CD14-positive monocyte (primary cell): Measurements from ENCODE around the gene ASMTL. TPM values are rescaled to one million over a fixed set of nuclear protein-coding genes. Genes with fewer than 3 reads are reported as not detected.

ENCODE experiments used
- DNase-seq, 3 donors: peaks; one replicate each; pipeline ENCODE4 v3.0.0-alpha.2; 2011 to 2022
- H2AFZ ChIP-seq: 2 replicates; pipeline ENCODE4 v1.6.0; 2012; ENCODE audit warnings: mild to moderate bottlenecking, low read depth, low read length, inconsistent platforms; ENCODE audit not compliant: insufficient read depth, poor library complexity, severe bottlenecking
- H3K27ac ChIP-seq, 2 donors: 1 replicate in 1 of 2; 2 replicates in 1 of 2; pipeline ENCODE4 v1.5.1; 2012 to 2013; ENCODE audit warnings: low read length in 2 of 2, control low read depth in 1 of 2, inconsistent platforms in 1 of 2, low read depth in 1 of 2, mild to moderate bottlenecking in 1 of 2
- H3K27me3 ChIP-seq, 2 donors: one replicate each; pipeline versions ENCODE4 v1.6.0 to v1.6.1; 2011 to 2013; ENCODE audit warnings: low read length in 2 of 2; ENCODE audit not compliant: control insufficient read depth in 2 of 2, insufficient read depth in 2 of 2
- H3K36me3 ChIP-seq, 2 donors: replicated peaks in 1 of 2; 1 replicate in 1 of 2; 2 replicates in 1 of 2; pipeline versions ENCODE4 v1.5.1 to v1.6.1; 2012 to 2013; ENCODE audit warnings: low read length in 2 of 2, control low read depth in 1 of 2, inconsistent platforms in 1 of 2, mild to moderate bottlenecking in 1 of 2; ENCODE audit not compliant: insufficient read depth in 2 of 2, control insufficient read depth in 1 of 2
- H3K4me1 ChIP-seq, 2 donors: 1 replicate in 1 of 2; 2 replicates in 1 of 2; pipeline versions ENCODE4 v1.5.1 to v1.6.1; 2012 to 2013; ENCODE audit warnings: low read length in 2 of 2, control low read depth in 1 of 2, inconsistent platforms in 1 of 2, mild to moderate bottlenecking in 1 of 2, moderate library complexity in 1 of 2; ENCODE audit not compliant: insufficient read depth in 2 of 2, control insufficient read depth in 1 of 2
- H3K4me2 ChIP-seq: replicated peaks from 2 replicates; pipeline ENCODE3; 2012; ENCODE audit warnings: low read length, moderate library complexity, mild to moderate bottlenecking; ENCODE audit not compliant: poor library complexity, severe bottlenecking; ENCODE audit errors: extremely low read depth
- H3K4me3 ChIP-seq, 3 experiments: fragments of 200-600 bp in 1 of 3; sonication (generic) in 1 of 3; replicated peaks in 1 of 3; 1 replicate in 2 of 3; 2 replicates in 1 of 3; pipeline ENCODE4 v1.5.1; 2011 to 2013; ENCODE audit warnings: low read length in 3 of 3, mild to moderate bottlenecking in 3 of 3, control low read depth in 2 of 3, low read depth in 2 of 3, inconsistent platforms in 1 of 3, moderate library complexity in 1 of 3
- H3K79me2 ChIP-seq: 2 replicates; pipeline ENCODE4 v1.6.0; 2012; ENCODE audit warnings: mild to moderate bottlenecking, control low read depth, inconsistent platforms, low read length, moderate library complexity; ENCODE audit not compliant: insufficient read depth
- H3K9ac ChIP-seq: 2 replicates; pipeline ENCODE4 v1.6.0; 2017; ENCODE audit warnings: low read length, mild to moderate bottlenecking; ENCODE audit not compliant: insufficient read depth, poor library complexity, severe bottlenecking
- H3K9me3 ChIP-seq, 2 donors: replicated peaks in 1 of 2; 1 replicate in 1 of 2; 2 replicates in 1 of 2; pipeline versions ENCODE4 v1.5.1 to v1.6.1; 2012 to 2013; ENCODE audit warnings: low read length in 2 of 2, control low read depth in 1 of 2; ENCODE audit not compliant: control insufficient read depth in 1 of 2, insufficient read depth in 1 of 2
- H4K20me1 ChIP-seq: 2 replicates; pipeline ENCODE4 v1.6.0; 2012; ENCODE audit warnings: mild to moderate bottlenecking, low read length, control low read depth, moderate library complexity; ENCODE audit not compliant: insufficient read depth
- H3K27ac Mint-ChIP-seq, 7 donors: one replicate each; pipeline ENCODE4 v1.8.0; 2020; ENCODE audit warnings: mild to moderate bottlenecking in 7 of 7, mixed read lengths in 7 of 7, moderate library complexity in 6 of 7, inconsistent platforms in 2 of 7
- H3K27me3 Mint-ChIP-seq, 3 donors: one replicate each; pipeline ENCODE4 v1.8.0; 2021 to 2022; ENCODE audit warnings: low read depth in 3 of 3, mild to moderate bottlenecking in 3 of 3, mixed read lengths in 3 of 3, moderate library complexity in 3 of 3, inconsistent platforms in 1 of 3
- H3K36me3 Mint-ChIP-seq, 2 donors: one replicate each; pipeline ENCODE4 v1.8.0; 2020; ENCODE audit warnings: mixed read lengths in 2 of 2, inconsistent platforms in 1 of 2, mild to moderate bottlenecking in 1 of 2
- H3K4me1 Mint-ChIP-seq: one replicate; pipeline ENCODE4 v1.8.0; 2020; ENCODE audit warnings: mild to moderate bottlenecking, mixed read lengths
- H3K4me3 Mint-ChIP-seq, 2 donors: one replicate each; pipeline ENCODE4 v1.8.0; 2020; ENCODE audit warnings: mild to moderate bottlenecking in 2 of 2, mixed read lengths in 2 of 2, moderate library complexity in 1 of 2
- H3K9me3 Mint-ChIP-seq, 7 donors: one replicate each; pipeline ENCODE4 v1.8.0; 2020 to 2022; ENCODE audit warnings: mixed read lengths in 7 of 7, mild to moderate bottlenecking in 6 of 7, moderate library complexity in 6 of 7, inconsistent platforms in 2 of 7
- CTCF ChIP-seq: fragments of 200-600 bp; IDR thresholded peaks from one replicate; pipeline ENCODE4 v1.8.0; 2022; ENCODE audit warnings: antibody characterized with exemption, mild to moderate bottlenecking
- WGBS: methylation state at CpG from one replicate; pipeline ENCODE4 v1.1.5; 2013; ENCODE audit warnings: missing lambda C conversion rate; ENCODE audit not compliant: insufficient coverage; 5-methylcytosine and 5-hydroxymethylcytosine counted together
- intact Hi-C, 2 donors: fragments of 100-400 bp; cut with micrococcal nuclease; formaldehyde crosslinking; loops; one replicate each; pipeline versions ENCODE4 v1.15.0 to v1.15.1; 2023
- polyA plus RNA-seq, 3 donors: library from polyadenylated mRNA; depleted of rRNA in 1 of 3; unstranded in 2 of 3; stranded (reverse) in 1 of 3; fragments of 300-500 nt in 2 of 3; fragments of >200 nt in 1 of 3; fragmentation: Illumina TruSeq in 2 of 3; gene quantifications; 1 replicate in 2 of 3; 2 replicates in 1 of 3; pipeline ENCODE4 v1.2.3, GENCODE V29; 2012 to 2021

The ASMTL gene
- polyA plus RNA-seq, 3 donors, result 19.0 to 31.5 (median 31.0) TPM

DNA sequence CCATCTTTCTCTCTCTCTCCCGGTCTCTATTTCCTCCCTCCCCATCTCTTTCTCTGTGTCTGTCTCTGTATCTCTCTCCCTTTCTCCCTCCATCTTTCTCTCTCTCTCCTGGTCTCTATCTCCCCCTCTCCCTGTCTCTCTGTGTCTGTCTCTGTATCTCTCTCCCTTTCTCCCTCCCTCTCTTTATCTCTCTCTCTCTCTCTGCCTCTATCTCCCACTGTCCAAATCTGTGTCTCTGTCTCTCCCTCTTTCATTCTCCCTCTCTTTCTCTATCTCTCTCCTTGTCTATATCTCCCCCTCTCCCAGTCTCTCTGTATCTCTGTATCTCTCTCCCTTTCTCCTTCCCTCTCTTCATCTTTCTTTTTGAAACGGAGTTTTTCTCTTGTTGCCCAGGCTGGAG lies 92.5 kb downstream of the ASMTL start:
- DNase-seq, result no peak
- Histone ChIP-seq H3K27ac (no peak overlapping the region), H3K4me2 (no peak overlapping the region), H2AFZ (no peak overlapping the region), H3K4me3 (no peak overlapping the region), H3K9ac (no peak overlapping the region), H4K20me1 (no peaks in the 10 kb centered on the region), H3K27me3 (no peaks in the 10 kb centered on the region), H3K36me3 (peaks cover 10 to 19% of the 10 kb centered on the region in 2 donors), H3K79me2 (no peaks in the 10 kb centered on the region), H3K9me3 (peaks cover 8 to 9% of the 10 kb centered on the region in 2 donors), H3K4me1 (no peaks in the 10 kb centered on the region)
- TF ChIP-seq CTCF, result no peak
- H3K4me1 Mint-ChIP-seq, result no peaks in the 10 kb centered on the region
- peaks cover 3 to 16% (median 13%) of the 10 kb centered on the region in 7 donors for H3K9me3 Mint-ChIP-seq
- WGBS, result 94% methylated on average over 2 of the region's 2 CpGs
- no peak overlapping the region for H3K4me3 Mint-ChIP-seq
- intact Hi-C loops, result no loop called here
- H3K27ac Mint-ChIP-seq, result peak overlapping the region in 2 of 7 donors; percentile 27 to 43
- H3K27me3 Mint-ChIP-seq, result peaks cover 3 to 7% (median 5%) of the 10 kb centered on the region in 3 donors
- H3K36me3 Mint-ChIP-seq, result peaks cover 36 to 56% of the 10 kb centered on the region in 2 donors

- no peaks in the 10 kb centered on the region for H4K20me1 ChIP-seq
- Mint-ChIP-seq H3K27ac (peak overlapping the region in 3 of 7 donors; percentile 18 to 79 (median 42)), H3K4me1 (no peaks in the 10 kb centered on the region), H3K27me3 (peaks cover 3 to 7% (median 5%) of the 10 kb centered on the region in 3 donors), H3K4me3 (no peak overlapping the region), H3K9me3 (peaks cover 3 to 12% (median 10%) of the 10 kb centered on the region in 7 donors), H3K36me3 (peaks cover 34 to 52% of the 10 kb centered on the region in 2 donors)
- intact Hi-C loops, result loop anchor here in 1 of 2 donors (5.0 kb wide), 1 partner anchor 67 kb away; no protein-coding TSS in a partner anchor
- no peak overlapping the region for H3K9ac ChIP-seq
- no peaks in the 10 kb centered on the region for H3K79me2 ChIP-seq
- H3K36me3 ChIP-seq, result peaks cover 10 to 19% of the 10 kb centered on the region in 2 donors
- WGBS, result 100% methylated on average over 4 of the region's 4 CpGs
- H3K27me3 ChIP-seq, result no peaks in the 10 kb centered on the region
- H2AFZ ChIP-seq, result no peak overlapping the region
- no peak overlapping the region for H3K27ac ChIP-seq
- peaks cover 8 to 9% of the 10 kb centered on the region in 2 donors for H3K9me3 ChIP-seq
- DNase-seq, result no peak
- H3K4me2 ChIP-seq, result no peak overlapping the region
- no peak overlapping the region for H3K4me3 ChIP-seq
- H3K4me1 ChIP-seq, result peaks cover 0 to under 1% of the 10 kb centered on the region in 2 donors
- no peak for TF ChIP-seq CTCF
Observed at GRCh38 chrX:1359477-1359873, 93.2 kb downstream of the ASMTL start.
